Hepatocyte (in vitro differentiated cells): ENCODE data around the gene ENTPD3. TPM values are rescaled to one million over a fixed set of nuclear protein-coding genes. Genes with fewer than 3 reads are reported as not detected.
A peak's percentile ranks its signal among the peaks of the same experiment; 100 is the strongest.

ENCODE experiments used
- DNase-seq: peaks from one replicate; pipeline ENCODE4 v3.0.0-alpha.2; 2016; ENCODE audit warnings: low spot score
- H2AFZ ChIP-seq: fragments of 200-600 bp; sonication (generic); 2 replicates; pipeline ENCODE4 v1.6.0; 2016; ENCODE audit warnings: antibody characterized with exemption, mild to moderate bottlenecking
- H3K27ac ChIP-seq: fragments of 200-600 bp; sonication (generic); 2 replicates; pipeline ENCODE4 v1.5.1; 2016; ENCODE audit warnings: mild to moderate bottlenecking
- H3K27me3 ChIP-seq: fragments of 200-600 bp; sonication (generic); 2 replicates; pipeline ENCODE4 v1.6.1; 2016
- H3K36me3 ChIP-seq: fragments of 200-600 bp; sonication (generic); replicated peaks from 2 replicates; pipeline ENCODE4 v1.5.1; 2016; ENCODE audit warnings: low read depth; ENCODE audit not compliant: insufficient read depth
- H3K4me1 ChIP-seq: fragments of 200-600 bp; sonication (generic); 2 replicates; pipeline ENCODE4 v1.5.1; 2016; ENCODE audit warnings: mild to moderate bottlenecking, moderate library complexity; ENCODE audit not compliant: insufficient read depth
- H3K4me2 ChIP-seq: fragments of 200-600 bp; sonication (generic); 2 replicates; pipeline ENCODE4 v1.6.0; 2016
- H3K4me3 ChIP-seq: fragments of 200-600 bp; sonication (generic); 2 replicates; pipeline ENCODE4 v1.5.1; 2016; ENCODE audit warnings: mild to moderate bottlenecking
- H3K79me2 ChIP-seq: fragments of 200-600 bp; sonication (generic); 2 replicates; pipeline ENCODE4 v1.6.0; 2017; ENCODE audit warnings: mild to moderate bottlenecking
- H3K9me2 ChIP-seq: fragments of 200-600 bp; sonication (generic); replicated peaks from 2 replicates; pipeline ENCODE4 v1.6.0; 2017; ENCODE audit warnings: mild to moderate bottlenecking; ENCODE audit not compliant: insufficient read depth
- H3K9me3 ChIP-seq: fragments of 200-600 bp; sonication (generic); 2 replicates; pipeline ENCODE4 v1.5.1; 2016; ENCODE audit warnings: low read depth, mild to moderate bottlenecking
- H4K20me1 ChIP-seq: fragments of 200-600 bp; sonication (generic); 2 replicates; pipeline ENCODE4 v1.6.0; 2016; ENCODE audit warnings: mild to moderate bottlenecking; ENCODE audit not compliant: insufficient read depth, poor library complexity, severe bottlenecking
- CTCF ChIP-seq: fragments of 200-600 bp; sonication (generic); IDR thresholded peaks from 2 replicates; pipeline ENCODE4 v1.5.1; 2016; ENCODE audit warnings: antibody characterized with exemption, mild to moderate bottlenecking; ENCODE audit not compliant: poor library complexity
- EZH2 ChIP-seq: fragments of 200-600 bp; sonication (generic); IDR thresholded peaks from 2 replicates; pipeline ENCODE4 v1.6.1; 2016; ENCODE audit warnings: antibody characterized with exemption, mild to moderate bottlenecking, borderline replicate concordance
- EZH2phosphoT487 ChIP-seq: fragments of 200-600 bp; sonication (generic); IDR thresholded peaks from one replicate; pipeline ENCODE4 v1.6.1; 2018; ENCODE audit warnings: antibody characterized with exemption, mild to moderate bottlenecking, low read depth, moderate library complexity; ENCODE audit not compliant: unreplicated experiment, severe bottlenecking
- WGBS: methylation state at CpG from one replicate; pipeline ENCODE4 v1.1.6; 2016; ENCODE audit warnings: low lambda C conversion rate; ENCODE audit errors: missing lambda C conversion rate; 5-methylcytosine and 5-hydroxymethylcytosine counted together
- polyA plus RNA-seq: library from polyadenylated mRNA; unstranded; fragments of >200 nt; fragmentation: Nextera tagmentation; extraction: Ambion mirVana; gene quantifications from 2 replicates; pipeline ENCODE4 v1.2.1, GENCODE V29; 2016
- total RNA-seq: library from RNA; depleted of rRNA; stranded (reverse); fragments of >200 nt; gene quantifications from 2 replicates; pipeline ENCODE4 v1.2.3, GENCODE V29; 2014

Gene ENTPD3
- total and polyA plus RNA-seq, 2 experiments from 2014 or later = 1.7 to 2.4 TPM

GRCh38 chr3:40477666-40478065 is 90.7 kb downstream of the ENTPD3 start:
- 74% methylated on average over 4 of the region's 4 CpGs for WGBS
- no peak for TF ChIP-seq EZH2
- no peak for TF ChIP-seq CTCF
- TF ChIP-seq EZH2phosphoT487 = no peak

More at GRCh38 chr3:40477666-40478065, 90.7 kb downstream of the ENTPD3 start:
- H3K27ac ChIP-seq = no peak overlapping the region
- no peaks in the 10 kb centered on the region for H3K27me3 ChIP-seq
- H2AFZ ChIP-seq = peak overlapping the region; percentile 97
- H4K20me1 ChIP-seq = no peaks in the 10 kb centered on the region
- no peaks in the 10 kb centered on the region for H3K9me2 ChIP-seq
- peak overlapping the region; percentile 80 for H3K4me2 ChIP-seq
- H3K4me1 ChIP-seq = peaks cover 4% of the 10 kb centered on the region
- no peaks in the 10 kb centered on the region for H3K9me3 ChIP-seq
- peak overlapping the region; percentile 82 for H3K4me3 ChIP-seq
- no peak for DNase-seq
- no peaks in the 10 kb centered on the region for H3K36me3 ChIP-seq
- no peaks in the 10 kb centered on the region for H3K79me2 ChIP-seq

Other genes starting within 250 kb of the ENTPD3 start
- 34.4 and 42.2 TPM in 2 replicates for gene EIF1B, start 77.5 kb upstream of the ENTPD3 start, total RNA-seq
- gene EIF1B, start 77.5 kb upstream of the ENTPD3 start, polyA plus RNA-seq = 153 and 164 TPM in 2 replicates
- gene RPL14, start 70.2 kb downstream of the ENTPD3 start, total RNA-seq = 390 and 395 TPM in 2 replicates
- 470 and 492 TPM in 2 replicates for gene RPL14, start 70.2 kb downstream of the ENTPD3 start, polyA plus RNA-seq
- 3.6 and 4.7 TPM in 2 replicates for gene ZNF619, start 89.9 kb downstream of the ENTPD3 start, total RNA-seq
- gene ZNF619, start 89.9 kb downstream of the ENTPD3 start, polyA plus RNA-seq = 1.2 and 1.8 TPM in 2 replicates
- gene ZNF620, start 118.9 kb downstream of the ENTPD3 start, total RNA-seq = 4.4 and 5.4 TPM in 2 replicates
- gene ZNF620, start 118.9 kb downstream of the ENTPD3 start, polyA plus RNA-seq = 3.0 and 5.3 TPM in 2 replicates
- gene ZNF621, start 137.8 kb downstream of the ENTPD3 start, total RNA-seq = 12.3 and 14.7 TPM in 2 replicates
- 5.9 and 8.6 TPM in 2 replicates for gene ZNF621, start 137.8 kb downstream of the ENTPD3 start, polyA plus RNA-seq